DMS 273 (cell line): ENCODE results near the gene PPP3R1.

Source experiments
- DNase-seq: peaks from one replicate; lab custom pipeline; 2025; ENCODE audit not compliant: unreplicated experiment; lab: John Stamatoyannopoulos, UW

The PPP3R1 gene

GRCh38 chr2:68155618-68156017, 96.7 kb downstream of the PPP3R1 start:
- DNase-seq: no peak

- DNase-seq: no peak
Measured at GRCh38 chr2:68152681-68153347, 99.5 kb downstream of the PPP3R1 start.

GRCh38 chr2:68151037-68151436, 101.3 kb downstream of the PPP3R1 start:
- DNase-seq: no peak

GRCh38 chr2:68141875-68142274, 110.5 kb downstream of the PPP3R1 start:
- no peak for DNase-seq

- DNase-seq: no peak
Measured at GRCh38 chr2:68135448-68136320, 116.6 kb downstream of the PPP3R1 start.

GRCh38 chr2:68134554-68134953, 117.8 kb downstream of the PPP3R1 start:
- no peak for DNase-seq

- no peak for DNase-seq
Measured at GRCh38 chr2:68134120-68134519, 118.2 kb downstream of the PPP3R1 start.
